ENCODE measurements around the gene GRM8.

GRCh38 chr7:126839624-126840023 is 413.1 kb downstream of the GRM8 start:
- no peak for TF ChIP-seq EP300 (IDR thresholded peaks at IDR 0.05)
- no peak for TF ChIP-seq CTCF (IDR thresholded peaks at IDR 0.05)
- TF ChIP-seq POLR2AphosphoS5 (IDR thresholded peaks at IDR 0.05): no peak
- TF ChIP-seq POLR2A (IDR thresholded peaks at IDR 0.05): no peak

Data from suprapubic skin (tissue), 4 donors.